Activated gamma-delta T cell (primary cell): ENCODE measurements around the gene AIMP2.
"Not testable (repeated sequence)": the region's sequence is repeated elsewhere in the genome, so short reads cannot be mapped to it uniquely, and the experiment has no call there.

Experiments used
- DNase-seq: peaks from one replicate; lab custom pipeline; 2025; lab: John Stamatoyannopoulos, UW

AIMP2 gene

DNA sequence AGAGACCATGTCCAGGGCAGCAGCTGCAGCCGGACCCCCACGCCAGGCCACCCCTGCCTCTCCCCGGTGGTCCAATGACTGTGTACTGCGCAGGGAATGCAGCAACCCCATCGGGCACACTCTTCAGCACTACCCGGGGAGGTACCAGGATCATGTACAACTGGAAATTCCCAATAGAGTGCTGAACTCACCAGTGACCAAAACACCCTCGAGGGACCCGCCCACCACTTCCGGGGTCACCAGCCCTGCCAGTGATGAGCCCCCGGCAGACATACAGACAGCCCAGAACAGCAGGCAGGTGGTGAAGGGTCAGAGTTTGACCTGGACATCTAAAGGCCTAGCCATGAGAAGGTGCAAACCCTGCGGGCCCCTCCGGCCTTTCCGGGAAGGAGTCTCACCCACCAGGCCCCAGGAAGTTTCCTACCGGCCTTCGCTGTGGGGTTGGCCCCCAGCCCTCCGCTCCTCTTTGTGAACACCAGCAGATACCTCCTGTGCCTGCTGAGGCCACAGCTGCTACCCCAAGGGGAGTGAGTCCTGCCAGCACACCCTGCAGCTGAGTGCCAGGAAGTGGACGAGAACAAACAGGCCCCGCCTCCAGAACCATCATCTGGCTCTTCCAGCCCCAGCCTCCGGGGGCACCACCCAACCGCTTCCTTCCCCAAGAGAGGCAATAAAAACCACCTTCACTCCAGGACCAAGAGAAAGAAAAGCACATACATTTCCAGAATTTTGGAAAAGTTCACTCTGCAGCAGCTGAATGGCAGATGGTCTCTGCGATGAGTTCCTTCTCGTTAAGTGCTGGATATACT lies 17.1 kb downstream of the AIMP2 start:
- DNase-seq, result no peak

DNA sequence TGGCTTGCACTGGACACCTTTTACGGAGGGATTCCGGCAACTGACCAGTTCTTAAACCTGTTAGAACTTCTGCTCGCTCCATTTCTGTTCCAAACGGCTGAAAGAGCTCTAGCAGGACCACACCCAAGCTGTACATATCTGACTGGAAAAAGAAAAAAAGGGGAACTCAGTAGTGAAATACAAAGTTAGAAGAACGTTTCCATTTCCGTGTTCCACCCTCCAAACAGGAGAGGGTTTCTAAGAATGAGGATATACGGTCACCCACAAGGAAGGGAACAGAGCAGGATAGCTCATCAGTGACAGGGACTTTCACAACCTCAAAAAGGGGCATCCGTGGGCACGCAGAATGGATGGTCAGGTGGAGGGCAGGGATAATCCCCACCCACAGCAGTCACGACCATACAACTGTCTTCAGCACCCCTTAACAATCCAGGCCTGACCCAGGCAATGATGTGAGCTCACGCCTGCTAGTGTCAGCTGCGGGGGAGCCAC lies 17.8 kb downstream of the AIMP2 start:
- DNase-seq, result no peak

DNA sequence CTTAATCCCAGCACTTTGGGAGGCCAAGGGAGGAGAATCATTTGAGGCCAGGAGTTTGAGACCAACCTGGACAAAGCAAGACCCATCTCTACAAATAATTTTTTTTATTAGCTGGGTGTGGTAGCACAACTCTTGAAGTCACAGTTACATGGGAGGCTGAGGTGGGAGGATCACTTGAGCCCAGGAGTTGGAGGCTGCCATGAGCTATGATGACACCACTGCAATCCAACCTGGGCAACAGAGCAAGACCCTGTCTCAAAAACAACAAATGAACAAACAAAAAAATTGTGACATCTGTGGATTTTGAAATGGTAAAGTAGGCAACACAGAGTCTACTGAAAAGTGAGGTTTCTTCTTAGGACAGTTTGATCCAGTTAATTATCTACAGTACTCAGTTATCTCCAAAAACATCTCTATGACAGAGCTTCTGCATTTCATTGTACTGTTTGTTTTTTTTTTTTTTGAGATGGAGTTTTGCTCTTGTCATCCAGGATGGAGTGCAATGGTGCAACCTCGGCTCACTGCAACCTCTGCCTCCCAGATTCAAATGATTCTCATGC lies 18.8 kb downstream of the AIMP2 start:
- no peak for DNase-seq

DNA sequence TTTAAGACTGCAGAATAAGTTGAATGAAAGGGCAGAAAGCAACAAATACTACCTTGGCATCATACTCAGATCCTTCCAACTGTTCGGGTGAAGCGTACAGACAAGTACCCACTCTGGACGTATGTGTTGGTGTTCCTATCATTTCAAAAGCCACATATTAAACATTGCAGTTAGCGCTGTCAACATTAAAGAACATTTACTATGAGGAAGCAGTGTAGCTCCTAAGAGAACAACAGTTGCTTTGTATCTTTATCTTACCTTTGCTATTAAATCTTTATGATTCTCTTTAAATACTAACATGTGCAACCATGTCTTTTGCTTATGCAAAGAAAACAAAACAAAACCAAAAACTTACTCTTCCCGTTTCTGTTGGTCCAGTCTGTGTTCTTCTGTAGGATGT lies 19.5 kb downstream of the AIMP2 start:
- no peak for DNase-seq

DNA sequence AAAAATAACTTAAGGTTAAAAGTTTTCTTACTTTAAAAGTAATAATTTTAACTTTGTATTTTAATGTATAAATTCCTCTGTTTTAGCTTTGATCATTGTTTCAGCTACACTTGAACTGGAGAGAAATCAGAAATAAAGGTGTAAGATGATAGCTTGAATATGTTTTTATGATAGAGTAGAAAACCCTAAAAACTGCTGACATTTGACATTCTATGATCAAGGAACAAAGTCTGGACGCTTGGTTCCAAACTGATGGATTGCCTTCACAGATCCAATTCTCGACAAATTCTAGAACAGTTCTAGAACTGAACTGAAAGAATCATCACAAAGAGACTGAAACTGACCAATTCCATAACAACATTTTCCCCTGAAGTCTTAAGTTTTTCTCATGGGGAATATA lies 21.9 kb downstream of the AIMP2 start, which contains the start of gene ANKRD61:
Gene ANKRD61, plus strand, starts transcription at position 389 of the 400 bp plus-strand sequence. Its CDS starts 0 bp downstream, at position 389.
- DNase-seq, result no peak

DNA sequence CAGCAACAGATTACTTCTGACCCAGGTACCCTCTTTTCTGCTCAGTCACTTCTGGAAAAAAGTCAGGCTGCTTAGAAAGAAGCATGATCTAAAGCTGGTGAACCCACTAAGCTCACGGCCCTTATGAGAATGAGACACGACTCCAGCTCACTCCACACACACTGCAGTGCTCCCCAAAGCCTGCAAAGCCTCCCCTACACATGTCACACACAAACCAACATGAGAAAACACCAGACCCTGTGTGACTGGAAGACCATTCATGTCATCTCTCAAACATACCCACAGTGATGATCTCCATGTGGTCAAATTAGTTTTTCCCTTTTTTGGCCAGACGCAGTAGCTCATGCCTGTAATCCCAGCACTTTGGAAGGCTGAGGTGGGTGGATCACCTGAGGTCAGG lies 22.5 kb downstream of the AIMP2 start:
- no peak for DNase-seq

DNA sequence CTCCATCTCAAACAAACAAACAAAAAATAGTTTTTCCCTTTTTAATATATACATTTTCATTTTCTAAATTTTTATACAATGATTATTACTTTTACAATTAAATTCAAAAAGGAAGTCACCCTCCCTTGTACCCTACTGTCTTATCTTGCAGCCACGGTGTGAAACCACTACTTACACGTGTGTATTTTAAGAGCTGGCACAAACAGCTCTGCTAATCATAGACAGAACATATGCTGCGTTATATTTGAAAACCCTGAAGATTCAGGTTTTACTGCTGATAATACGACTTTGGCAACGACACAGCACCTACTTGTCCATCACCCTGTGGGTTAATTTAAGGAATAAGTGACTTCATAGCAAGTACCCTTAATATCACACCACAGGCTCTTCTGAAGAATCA lies 23.1 kb downstream of the AIMP2 start:
- no peak for DNase-seq

DNA sequence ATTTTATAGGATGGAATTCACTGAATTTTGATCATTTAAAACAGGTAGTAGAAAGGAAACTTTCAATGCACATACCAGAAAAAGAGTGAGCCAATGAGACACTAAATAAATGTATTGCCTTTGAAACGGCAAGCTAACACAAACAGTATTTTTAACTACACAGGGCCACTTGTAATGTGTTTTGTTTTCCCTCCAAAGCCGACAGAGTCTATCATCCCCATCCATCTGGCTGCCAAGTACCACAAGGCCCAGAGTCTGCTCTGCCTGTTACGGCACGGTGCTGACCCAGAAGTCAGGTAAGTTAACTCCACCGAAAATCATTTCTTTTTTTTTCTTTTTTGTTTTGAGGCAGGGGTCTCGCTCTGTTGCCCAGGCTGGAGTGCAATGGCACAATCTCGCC lies 23.6 kb downstream of the AIMP2 start:
- no peak for DNase-seq

DNA sequence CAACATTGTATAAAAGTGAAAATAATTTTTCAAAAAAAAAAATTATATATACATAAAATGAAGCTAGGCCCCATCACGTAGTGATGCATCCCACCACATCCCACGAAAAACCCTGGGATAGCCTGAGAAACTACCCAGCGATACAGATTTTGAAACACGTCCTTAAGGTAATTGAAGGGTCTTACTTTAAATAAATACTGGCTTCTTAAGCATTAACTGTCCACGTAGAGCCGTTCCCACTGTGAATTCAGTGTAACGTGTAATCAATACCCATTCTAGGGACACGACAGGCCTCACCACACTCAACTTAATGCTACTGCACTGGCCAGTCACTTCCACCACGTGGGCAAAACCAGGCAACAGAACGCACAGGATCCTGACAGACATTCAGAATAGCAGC lies 26.1 kb downstream of the AIMP2 start:
- no peak for DNase-seq

DNA sequence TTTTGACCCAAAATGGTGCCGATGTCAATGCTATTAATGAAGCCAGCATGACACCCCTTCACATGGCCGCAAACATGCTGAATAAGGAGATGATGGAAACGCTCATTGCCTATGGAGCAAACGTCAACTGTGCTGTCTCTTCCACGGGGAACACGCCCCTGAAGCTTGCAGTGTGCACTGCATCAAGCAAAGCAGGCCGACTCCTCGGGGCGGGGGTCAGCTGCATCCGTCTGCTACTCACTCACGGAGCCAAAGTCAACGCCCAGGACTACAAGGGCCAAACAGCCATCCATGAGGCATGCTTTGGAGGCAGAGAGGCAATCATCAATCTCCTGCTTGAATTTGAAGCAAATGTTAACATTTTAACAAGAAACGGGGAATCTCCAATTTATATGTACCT lies 26.6 kb downstream of the AIMP2 start:
- no peak for DNase-seq

DNA sequence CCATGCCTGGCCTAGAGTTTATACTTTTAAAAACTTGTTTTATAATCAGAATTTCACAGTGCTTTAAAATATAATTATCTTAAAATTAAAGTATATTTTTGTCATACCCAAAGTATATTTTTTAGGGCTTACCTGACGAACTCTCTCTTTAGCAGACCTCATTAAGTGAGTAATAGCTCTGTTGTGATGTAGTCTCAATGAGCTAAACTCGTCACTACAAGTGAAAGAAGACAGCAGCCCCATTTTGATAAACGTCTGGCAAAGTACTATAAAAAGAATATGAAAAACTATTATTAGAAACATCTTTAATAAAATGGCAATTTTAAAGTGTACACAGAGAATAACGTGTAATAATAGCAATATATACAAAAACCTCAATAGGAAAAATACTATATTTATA lies 40.7 kb downstream of the AIMP2 start:
- DNase-seq, result no peak

DNA sequence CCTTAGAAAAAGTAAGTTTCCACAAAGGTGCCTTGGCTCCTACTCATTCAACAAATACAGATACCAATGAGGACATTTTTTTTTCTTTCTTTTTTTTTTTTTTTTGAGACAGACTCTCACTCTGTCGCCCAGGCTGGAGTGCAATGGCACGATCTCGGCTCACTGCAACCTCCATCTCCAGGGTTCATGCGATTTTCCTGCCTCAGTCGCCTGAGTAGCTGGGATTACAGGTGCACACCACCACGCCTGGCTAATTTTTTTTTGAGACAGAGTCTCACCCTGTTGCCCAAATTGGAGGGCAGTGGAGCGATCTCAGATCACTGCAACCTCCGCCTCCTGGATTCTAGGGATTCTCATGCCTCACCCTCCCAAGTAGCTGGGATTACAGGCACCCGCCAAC lies 42.1 kb downstream of the AIMP2 start:
- DNase-seq, result not testable (repeated sequence)

DNA sequence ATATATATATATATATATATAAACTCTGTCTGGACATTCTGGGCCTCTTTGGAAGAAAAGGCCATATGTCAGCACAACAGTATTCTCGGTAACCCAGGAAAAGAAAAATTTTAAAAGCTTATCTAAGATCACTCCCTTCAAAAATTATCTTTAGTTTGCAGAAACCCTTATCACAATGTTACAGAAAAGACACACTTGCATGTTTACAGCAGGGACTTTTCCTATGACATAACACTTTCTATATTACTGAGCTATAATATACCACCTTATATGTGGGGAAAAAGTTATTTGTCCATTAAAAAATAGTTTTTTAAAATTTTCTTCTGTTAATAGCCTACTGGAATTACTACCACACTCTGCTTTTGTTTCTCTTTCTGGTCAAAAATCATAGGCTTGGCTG lies 47.5 kb downstream of the AIMP2 start:
- no peak for DNase-seq

DNA sequence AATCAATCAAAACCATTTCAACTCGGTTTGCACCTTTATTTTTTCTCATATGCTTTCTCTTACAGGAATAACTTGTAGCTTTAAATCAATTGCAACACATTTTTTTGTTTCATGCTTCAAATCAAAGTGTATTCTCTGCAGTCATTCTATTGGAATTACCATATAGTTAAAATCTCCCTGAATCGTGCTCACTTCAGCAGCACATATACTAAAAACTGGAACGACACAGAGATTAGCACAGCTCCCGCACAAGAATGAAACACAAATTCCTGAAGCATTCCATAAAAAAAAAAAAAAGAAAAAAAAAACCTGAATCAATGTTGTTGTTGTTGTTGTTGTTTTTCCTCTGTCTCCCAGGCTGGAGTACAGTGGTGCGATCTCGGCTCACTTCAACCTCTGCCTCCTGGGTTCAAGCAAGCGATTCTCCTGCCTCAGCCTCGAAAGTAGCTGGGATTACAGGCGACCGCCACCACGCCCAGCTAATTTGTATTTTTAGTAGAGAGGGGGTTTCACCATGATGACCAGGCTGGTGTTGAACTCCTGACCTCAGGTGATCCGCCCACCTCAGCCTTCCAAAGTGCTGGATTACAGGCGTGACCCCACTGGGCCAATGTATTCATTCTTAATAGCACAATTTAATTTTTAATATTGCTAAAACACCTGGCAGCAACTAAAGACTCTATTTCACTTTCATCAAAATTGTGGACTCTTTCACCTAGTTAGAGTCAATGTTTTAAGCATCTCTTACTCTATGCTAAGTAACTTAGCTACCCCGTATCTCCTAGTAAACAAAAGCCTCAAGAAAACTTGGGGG lies 48.5 kb downstream of the AIMP2 start:
- DNase-seq, result no peak

DNA sequence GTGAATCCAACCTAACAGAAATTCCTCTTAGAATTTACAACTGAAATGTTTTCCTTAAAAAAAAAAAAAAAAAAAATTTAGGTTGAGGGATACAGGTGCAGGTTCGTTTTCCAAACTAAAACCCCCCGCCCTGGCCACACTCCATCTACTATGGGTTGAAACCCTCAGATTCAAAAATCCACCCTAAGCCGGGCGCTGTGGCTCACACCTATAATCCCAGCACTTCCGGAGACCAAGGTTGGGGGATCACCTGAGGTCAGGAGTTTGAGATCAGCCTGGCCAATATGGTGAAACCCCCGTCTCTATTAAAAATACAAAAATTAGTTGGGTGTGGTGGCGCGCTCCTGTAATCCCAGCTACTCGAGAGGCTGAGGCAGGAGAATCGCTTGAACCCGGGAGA lies 50.9 kb downstream of the AIMP2 start:
- DNase-seq, result not testable (repeated sequence)

DNA sequence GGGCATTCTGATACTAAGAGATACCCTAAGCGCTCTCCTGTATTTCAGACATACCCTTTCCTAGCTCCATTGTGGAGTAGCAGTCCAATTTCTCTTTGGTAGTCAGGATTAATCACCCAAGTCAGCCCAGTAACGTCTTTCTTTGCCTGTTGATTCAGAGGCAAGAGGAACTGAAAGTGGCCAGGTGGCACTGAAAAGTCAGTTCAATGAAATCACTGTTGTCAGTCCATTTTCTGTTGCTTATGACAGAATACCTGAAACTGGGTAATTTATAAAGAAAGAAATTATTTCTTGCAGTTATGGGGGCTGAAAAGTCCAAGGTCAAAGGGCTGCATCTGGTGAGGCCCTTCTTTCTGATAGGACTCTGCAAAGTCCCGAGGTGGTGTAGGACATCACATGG lies 62.3 kb downstream of the AIMP2 start:
- no peak for DNase-seq
